ENCODE data around the gene LSAMP. TPM values are rescaled to one million over a fixed set of nuclear protein-coding genes. Genes with fewer than 3 reads are reported as not detected.

Gene LSAMP
- polyA plus RNA-seq, 2 of the 4 experiments (the other 2 are of a cell fraction) = 0.12 to 0.53 TPM

GRCh38 chr3:116367761-116368395 is 77.4 kb downstream of the LSAMP start:
- FAIRE-seq (no peak), ATAC-seq (no peak)

DNA sequence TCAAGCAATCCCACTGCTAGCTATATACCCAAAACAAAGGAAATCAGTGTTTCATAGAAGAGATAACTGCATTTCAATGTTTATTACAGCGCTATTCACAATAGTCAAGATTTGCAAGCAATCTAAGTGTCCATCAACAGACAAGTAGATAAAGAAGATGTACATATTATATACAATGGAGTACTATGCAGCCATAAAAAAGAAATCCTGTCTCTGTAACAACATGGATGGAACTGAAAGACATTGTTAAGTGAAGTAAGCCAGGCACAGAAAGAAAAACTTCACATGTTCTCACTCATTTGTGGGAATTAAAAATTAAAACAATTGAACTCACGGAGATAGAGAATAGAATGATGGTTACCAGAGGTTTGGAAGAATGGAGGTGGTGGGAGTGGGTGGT is 89.2 kb downstream of the LSAMP start:
- ChIA-PET CTCF (no interaction called here), POLR2A (no interaction called here)
- no peak for DNase-seq (ENCODE audit: low read depth in 1 of 2, low spot score in 1 of 2)
- FAIRE-seq = no peak
- TF ChIP-seq CHD4 (IDR thresholded peaks at IDR 0.05; ENCODE audit: borderline replicate concordance) (no peak), SREBF2 (IDR thresholded peaks at IDR 0.05) (no peak), MAFK (IDR thresholded peaks at IDR 0.05; ENCODE audit: partially characterized antibody) (no peak), RNF2 (IDR thresholded peaks at IDR 0.05; ENCODE audit: borderline replicate concordance, low read depth) (no peak), ZFP36 (IDR thresholded peaks at IDR 0.05; ENCODE audit: borderline replicate concordance, partially characterized antibody) (no peak), FOSL2 (IDR thresholded peaks at IDR 0.05) (no peak), FOSL2 (CRISPR knock-in tag; IDR thresholded peaks at IDR 0.05) (no peak), HEYL (CRISPR knock-in tag; IDR thresholded peaks at IDR 0.05) (no peak), MYC (IDR thresholded peaks at IDR 0.05; ENCODE audit: borderline replicate concordance, low read length) (no peak), HES2 (IDR thresholded peaks at IDR 0.05) (no peak), RFX5 (IDR thresholded peaks at IDR 0.05) (no peak)
- TF ChIP-seq, protein P1, sequence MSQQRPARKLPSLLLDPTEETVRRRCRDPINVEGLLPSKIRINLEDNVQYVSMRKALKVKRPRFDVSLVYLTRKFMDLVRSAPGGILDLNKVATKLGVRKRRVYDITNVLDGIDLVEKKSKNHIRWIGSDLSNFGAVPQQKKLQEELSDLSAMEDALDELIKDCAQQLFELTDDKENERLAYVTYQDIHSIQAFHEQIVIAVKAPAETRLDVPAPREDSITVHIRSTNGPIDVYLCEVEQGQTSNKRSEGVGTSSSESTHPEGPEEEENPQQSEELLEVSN (IDR thresholded peaks at IDR 0.05; ENCODE audit: borderline replicate concordance, low read depth) = no peak
- H3K4me1 ChIP-seq = no peaks in the 10 kb centered on the region
- no peak for ATAC-seq
- H3K27ac ChIP-seq = no peak overlapping the region
- H3K4me3 ChIP-seq = no peak overlapping the region
- no peaks in the 10 kb centered on the region for H3K9me3 ChIP-seq
- WGBS (ENCODE audit: missing lambda C conversion rate) = 25% methylated on average over 2 of the region's 2 CpGs
- no peak overlapping the region for H3K4me2 ChIP-seq

More at GRCh38 chr3:116367761-116368395, 77.4 kb downstream of the LSAMP start:
- WGBS (ENCODE audit: missing lambda C conversion rate) = 11% methylated on average over 9 of the region's 9 CpGs
- TF ChIP-seq MAZ (IDR thresholded peaks at IDR 0.05; ENCODE audit: borderline replicate concordance, low read depth, low read length) (no peak), KDM5A (IDR thresholded peaks at IDR 0.05) (no peak), ZFP36 (IDR thresholded peaks at IDR 0.05; ENCODE audit: borderline replicate concordance, partially characterized antibody) (no peak), CTCF (IDR thresholded peaks at IDR 0.05) (no peak)
- Histone ChIP-seq H3K4me1 (no peaks in the 10 kb centered on the region), H3K4me2 (no peak overlapping the region), H3K27ac (no peak overlapping the region), H3K4me3 (no peak overlapping the region), H3K9me3 (no peaks in the 10 kb centered on the region)
- CTCF ChIA-PET = no interaction called here
- POLR2A ChIA-PET = no interaction called here
- no peak for DNase-seq (ENCODE audit: low read depth in 1 of 2, low spot score in 1 of 2)

DNA sequence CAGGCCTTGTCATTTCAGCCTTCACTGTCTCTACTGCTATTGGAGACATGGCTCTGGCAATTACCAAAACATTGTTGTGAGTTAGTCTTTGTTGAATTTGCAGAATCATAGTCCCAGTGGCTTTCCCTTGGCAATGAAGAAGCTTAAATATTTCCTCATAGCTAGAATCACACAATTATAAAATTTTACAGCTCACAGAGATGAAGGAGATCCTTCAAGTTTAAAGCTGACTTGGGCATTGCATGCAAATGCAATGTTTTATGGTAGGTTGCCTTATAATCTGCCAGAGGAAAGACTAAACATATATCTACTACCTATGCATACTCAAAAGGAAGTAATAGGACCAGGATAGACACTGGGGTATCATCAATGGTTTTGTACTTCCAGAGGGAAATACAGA is 90.9 kb downstream of the LSAMP start:
- TF ChIP-seq CBX2 (IDR thresholded peaks at IDR 0.05; ENCODE audit: borderline replicate concordance, low read depth) (no peak), RNF2 (IDR thresholded peaks at IDR 0.05; ENCODE audit: borderline replicate concordance, low read depth) (no peak), FOXS1 (CRISPR knock-in tag; IDR thresholded peaks at IDR 0.05) (no peak), HOXB13 (CRISPR knock-in tag; IDR thresholded peaks at IDR 0.05; ENCODE audit: low read depth) (no peak), EHF (CRISPR knock-in tag; IDR thresholded peaks at IDR 0.05) (no peak), ESRRA (IDR thresholded peaks at IDR 0.05; ENCODE audit: borderline replicate concordance, low read length) (no peak), MAX (IDR thresholded peaks at IDR 0.05) (no peak), HEYL (CRISPR knock-in tag; IDR thresholded peaks at IDR 0.05) (no peak), PHF8 (IDR thresholded peaks at IDR 0.05; ENCODE audit: borderline replicate concordance, low read depth) (no peak), POLR2A (IDR thresholded peaks at IDR 0.05; ENCODE audit: low read length) (no peak), NR3C1 (IDR thresholded peaks at IDR 0.05) (no peak), CHD2 (IDR thresholded peaks at IDR 0.05; ENCODE audit: low read length, partially characterized antibody) (no peak), CTCF (IDR thresholded peaks at IDR 0.05) (no peak), RARB (CRISPR knock-in tag; IDR thresholded peaks at IDR 0.05) (no peak)
- TF ChIP-seq, protein P2, sequence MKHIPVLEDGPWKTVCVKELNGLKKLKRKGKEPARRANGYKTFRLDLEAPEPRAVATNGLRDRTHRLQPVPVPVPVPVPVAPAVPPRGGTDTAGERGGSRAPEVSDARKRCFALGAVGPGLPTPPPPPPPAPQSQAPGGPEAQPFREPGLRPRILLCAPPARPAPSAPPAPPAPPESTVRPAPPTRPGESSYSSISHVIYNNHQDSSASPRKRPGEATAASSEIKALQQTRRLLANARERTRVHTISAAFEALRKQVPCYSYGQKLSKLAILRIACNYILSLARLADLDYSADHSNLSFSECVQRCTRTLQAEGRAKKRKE (CRISPR knock-in tag; IDR thresholded peaks at IDR 0.05; ENCODE audit: low read depth) = no peak
- Histone ChIP-seq H3K4me1 (no peaks in the 10 kb centered on the region), H3K4me3 (no peak overlapping the region), H3K9me3 (no peaks in the 10 kb centered on the region), H3K27ac (no peak overlapping the region), H3K4me2 (no peak overlapping the region)
- no peak for ATAC-seq
- FAIRE-seq = no peak
- no peak for DNase-seq (ENCODE audit: low read depth in 1 of 2, low spot score in 1 of 2)
- POLR2A ChIA-PET = no interaction called here
- CTCF ChIA-PET = no interaction called here
